ENCODE measurements around the gene GNAQ. TPM values are rescaled to one million over a fixed set of nuclear protein-coding genes. Genes with fewer than 3 reads are reported as not detected.

The GNAQ gene
- total RNA-seq, 1 experiment from 2014 or later, result 48.6 TPM

GRCh38 chr9:78013934-78014333 is 17.7 kb downstream of the GNAQ start:
- no peak overlapping the region for H2BK120ac ChIP-seq (ENCODE audit: low read depth, low read length, poor library complexity, severe bottlenecking)
- no peak overlapping the region for H2BK20ac ChIP-seq (ENCODE audit: low read depth, low read length, poor library complexity, severe bottlenecking)
- no peak overlapping the region for H4K91ac ChIP-seq (ENCODE audit: insufficient read length, low read depth, low read length)
- no peaks in the 10 kb centered on the region for H3K27me3 ChIP-seq (ENCODE audit: insufficient read depth, low read length)
- H2BK15ac ChIP-seq (ENCODE audit: low read depth, low read length), result no peak overlapping the region
- H3K18ac ChIP-seq (ENCODE audit: insufficient read length, low read depth, low read length), result no peak overlapping the region
- H3K27ac ChIP-seq (ENCODE audit: insufficient read length, low read depth, low read length), result no peak overlapping the region
- H3K4ac ChIP-seq (ENCODE audit: low read depth, low read length), result no peak overlapping the region
- Mint-ChIP-seq H3K27me3 (ENCODE audit: low read depth) (no peaks in the 10 kb centered on the region), H3K9me3 (no peaks in the 10 kb centered on the region), H3K4me3 (no peak overlapping the region), H3K27ac (peak overlapping the region in 1 of 3 experiments; percentile 24; a peak in 1 of 7 replicates), H3K36me3 (ENCODE audit: insufficient read depth in 1 of 3, low read depth in 3 of 3) (no peaks in the 10 kb centered on the region), H3K4me1 (peaks cover 42% of the 10 kb centered on the region in 2 experiments)
- H4K5ac ChIP-seq (ENCODE audit: insufficient read length, low read depth, low read length), result no peak overlapping the region
- peaks cover 4% of the 10 kb centered on the region; the same call in 1 of the 2 replicates for H3K4me1 ChIP-seq (ENCODE audit: insufficient read depth, low read length)
- H3K9ac ChIP-seq (ENCODE audit: extremely low read depth, insufficient read length, low read length), result no peak overlapping the region
- no CpG with 5 or more reads among the region's 1 CpG for WGBS (ENCODE audit: extremely low coverage, insufficient read length, low lambda C conversion rate)
- H3K9me3 ChIP-seq (ENCODE audit: control insufficient read depth, low read depth, low read length), result no peaks in the 10 kb centered on the region
- H3K14ac ChIP-seq (ENCODE audit: insufficient read depth, low read length), result no peak overlapping the region
- no peak overlapping the region for H2BK5ac ChIP-seq (ENCODE audit: insufficient read length, low read length)
- no peak overlapping the region for H3K56ac ChIP-seq (ENCODE audit: insufficient read length, low read depth, low read length)
- peaks cover 7% of the 10 kb centered on the region for H3K79me1 ChIP-seq (ENCODE audit: insufficient read depth, low read depth, low read length, poor library complexity, severe bottlenecking)
- H3K23ac ChIP-seq (ENCODE audit: insufficient read length, low read depth, low read length), result no peak overlapping the region
- peaks cover 12% of the 10 kb centered on the region; the same call in 1 of the 2 replicates for H3K79me2 ChIP-seq (ENCODE audit: insufficient read depth, low read length)
- no peak overlapping the region for H3K4me2 ChIP-seq (ENCODE audit: insufficient read depth, insufficient read length, low read length)
- H3K23me2 ChIP-seq (ENCODE audit: insufficient read length, low read depth, low read length, poor library complexity, severe bottlenecking), result no peaks in the 10 kb centered on the region
- no peak overlapping the region for H2AK5ac ChIP-seq (ENCODE audit: insufficient read length, low read length)
- DNase-seq, result no peak
- TF ChIP-seq CTCF (conservative IDR thresholded peaks at IDR 0.05), result no peak
- no peak overlapping the region for H4K8ac ChIP-seq (replicated peaks; ENCODE audit: insufficient read length, low read depth, low read length)
- no peak overlapping the region for H2BK12ac ChIP-seq (ENCODE audit: insufficient read length, low read depth, low read length)
- no peaks in the 10 kb centered on the region for H4K20me1 ChIP-seq (ENCODE audit: control insufficient read depth, insufficient read depth, insufficient read length)
- H2AFZ ChIP-seq (ENCODE audit: low read length), result no peak overlapping the region
- H3T11ph ChIP-seq (ENCODE audit: low read length), result no peak overlapping the region
